ENCODE results near the gene MAP2K5.

GRCh38 chr15:67559576-67559975, 17.1 kb downstream of the MAP2K5 start:
- no peak for TF ChIP-seq CTCF (IDR thresholded peaks at IDR 0.05)
- TF ChIP-seq POLR2A (IDR thresholded peaks at IDR 0.05) = no peak

Data from right lobe of liver (tissue), 4 donors.